Tibial artery (tissue), 4 donors: ENCODE results near the gene SLAMF7.

Experiments used
- DNase-seq, 2 donors: peaks; one replicate each; pipeline ENCODE4 v3.0.0-alpha.2; 2019
- H3K27ac ChIP-seq, 2 donors: fragments of 200-600 bp; sonication (generic) in 1 of 2; 1 replicate in 1 of 2; 2 replicates in 1 of 2; pipeline ENCODE4 v1.5.1; 2018 to 2019; ENCODE audit warnings: mild to moderate bottlenecking in 1 of 2
- H3K27me3 ChIP-seq, 2 donors: fragments of 200-600 bp; sonication (generic) in 1 of 2; one replicate each; pipeline versions ENCODE4 v1.5.1 to v1.6.0; 2016 to 2019
- H3K36me3 ChIP-seq, 3 donors: fragments of 200-600 bp; sonication (generic) in 2 of 3; one replicate each; pipeline ENCODE4 v1.5.1; 2016 to 2019; ENCODE audit warnings: mild to moderate bottlenecking in 2 of 3
- H3K4me1 ChIP-seq, 4 donors: fragments of 200-600 bp; sonication (generic) in 2 of 4; 1 replicate in 3 of 4; 2 replicates in 1 of 4; pipeline ENCODE4 v1.5.1; 2016 to 2019
- H3K4me3 ChIP-seq, 2 donors: fragments of 200-600 bp; sonication (generic) in 1 of 2; 1 replicate in 1 of 2; 2 replicates in 1 of 2; pipeline ENCODE4 v1.5.1; 2018 to 2019; ENCODE audit warnings: mild to moderate bottlenecking in 2 of 2
- H3K9me3 ChIP-seq, 3 donors: fragments of 200-600 bp; sonication (generic) in 1 of 3; one replicate each; pipeline ENCODE4 v1.5.1; 2016 to 2019
- CTCF ChIP-seq, 2 experiments: fragments of 200-600 bp in 1 of 2; fragments of 450-650 bp in 1 of 2; IDR thresholded peaks; one replicate each; pipeline ENCODE4 v1.5.1; 2017 to 2019; ENCODE audit warnings: antibody characterized with exemption in 2 of 2, mild to moderate bottlenecking in 1 of 2, moderate library complexity in 1 of 2
- intact Hi-C: fragments of 100-400 bp; cut with DNase I; formaldehyde crosslinking; loops from one replicate; pipeline ENCODE4 v1.15.0; 2023; ENCODE audit warnings: low total_unique reads

Gene SLAMF7

GRCh38 chr1:160797861-160798273 lies 58.8 kb downstream of the SLAMF7 start:
- intact Hi-C loops, result no loop called here
- no peaks in the 10 kb centered on the region for H3K27me3 ChIP-seq
- H3K27ac ChIP-seq, result no peak overlapping the region
- DNase-seq, result no peak
- no peaks in the 10 kb centered on the region for H3K36me3 ChIP-seq
- H3K4me3 ChIP-seq, result no peak overlapping the region
- no peaks in the 10 kb centered on the region for H3K4me1 ChIP-seq
- no peak for TF ChIP-seq CTCF (IDR thresholded peaks at IDR 0.05)
- H3K9me3 ChIP-seq, result peaks cover 0 to 6% (median 0%) of the 10 kb centered on the region in 3 donors

DNA sequence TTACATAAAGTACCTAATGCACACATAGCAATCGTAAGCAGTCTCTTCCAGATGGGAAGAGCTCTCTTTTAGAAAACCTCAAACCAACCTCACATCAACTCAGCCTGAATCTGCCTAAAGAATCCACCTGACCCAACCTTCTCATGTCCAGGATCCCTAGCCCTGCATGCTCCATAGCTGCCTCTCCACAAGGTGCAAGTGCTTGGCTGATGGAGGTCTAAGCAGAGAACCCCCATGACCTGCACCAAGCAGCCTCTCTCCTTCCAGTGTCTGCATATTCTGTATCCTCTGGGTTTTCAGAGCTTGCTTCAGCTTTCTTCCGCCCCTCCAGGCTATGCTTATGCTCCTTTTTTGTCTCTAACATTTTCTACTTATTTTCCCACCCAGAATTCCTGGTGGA lies 59.4 kb downstream of the SLAMF7 start:
- Histone ChIP-seq H3K4me1 (no peaks in the 10 kb centered on the region), H3K27ac (no peak overlapping the region), H3K4me3 (no peak overlapping the region), H3K27me3 (no peaks in the 10 kb centered on the region), H3K36me3 (no peaks in the 10 kb centered on the region), H3K9me3 (peaks cover 0 to 6% (median 0%) of the 10 kb centered on the region in 3 donors)
- intact Hi-C loops, result no loop called here
- TF ChIP-seq CTCF (IDR thresholded peaks at IDR 0.05), result no peak
- no peak for DNase-seq

- H3K36me3 ChIP-seq, result no peaks in the 10 kb centered on the region
- no peaks in the 10 kb centered on the region for H3K4me1 ChIP-seq
- no peak overlapping the region for H3K27ac ChIP-seq
- H3K9me3 ChIP-seq, result peaks cover 0 to 6% (median 0%) of the 10 kb centered on the region in 3 donors
- intact Hi-C loops, result no loop called here
- no peak overlapping the region for H3K4me3 ChIP-seq
- no peak for TF ChIP-seq CTCF (IDR thresholded peaks at IDR 0.05)
- H3K27me3 ChIP-seq, result no peaks in the 10 kb centered on the region
- DNase-seq, result no peak
Observed at GRCh38 chr1:160799641-160800040, 60.6 kb downstream of the SLAMF7 start.

DNA sequence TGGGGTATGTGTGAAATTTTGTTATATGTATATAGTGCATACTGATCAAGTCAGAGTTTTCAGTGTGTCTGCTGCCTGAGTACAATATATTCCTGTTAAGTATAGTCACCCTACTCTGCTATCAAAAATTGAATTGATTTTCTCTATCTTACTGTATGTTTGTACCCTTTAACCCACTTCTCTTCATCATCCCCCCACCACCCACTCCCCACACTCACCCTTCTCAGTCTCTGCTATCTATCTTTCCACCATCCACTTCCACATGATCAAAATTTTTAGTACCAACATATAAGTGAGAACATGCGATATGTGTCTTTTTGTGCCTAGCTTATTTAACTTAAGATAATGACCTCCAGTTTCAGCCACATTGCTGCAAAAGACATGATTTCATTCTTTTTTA lies 61.1 kb downstream of the SLAMF7 start:
- H3K27ac ChIP-seq, result no peak overlapping the region
- no peak for DNase-seq
- H3K9me3 ChIP-seq, result peaks cover 0 to 6% (median 0%) of the 10 kb centered on the region in 3 donors
- H3K4me3 ChIP-seq, result no peak overlapping the region
- no peaks in the 10 kb centered on the region for H3K4me1 ChIP-seq
- TF ChIP-seq CTCF (IDR thresholded peaks at IDR 0.05), result no peak
- H3K27me3 ChIP-seq, result no peaks in the 10 kb centered on the region
- intact Hi-C loops, result no loop called here
- no peaks in the 10 kb centered on the region for H3K36me3 ChIP-seq

GRCh38 chr1:160800645-160801408 lies 61.8 kb downstream of the SLAMF7 start:
- Histone ChIP-seq H3K4me3 (no peak overlapping the region), H3K27me3 (no peaks in the 10 kb centered on the region), H3K36me3 (no peaks in the 10 kb centered on the region), H3K4me1 (no peaks in the 10 kb centered on the region), H3K9me3 (peaks cover 0 to 6% (median 0%) of the 10 kb centered on the region in 3 donors), H3K27ac (no peak overlapping the region)
- no peak for DNase-seq
- no peak for TF ChIP-seq CTCF (IDR thresholded peaks at IDR 0.05)
- intact Hi-C loops, result no loop called here
